ENCODE results near the gene MMP19.

The MMP19 gene

GRCh38 chr12:55850401-55850800, 7.7 kb upstream of the MMP19 start:
- POLR2A ChIA-PET (ENCODE audit: low non-redundant PET) = no interaction called here
- CTCF ChIA-PET = no interaction called here
- no peak for DNase-seq (ENCODE audit: low spot score)
- no peak for TF ChIP-seq CTCF (conservative IDR thresholded peaks at IDR 0.05; ENCODE audit: low read depth)
- H3K27ac ChIP-seq = no peak overlapping the region

- ChIA-PET CTCF (interaction anchor here (0.6 kb wide), 1 partner anchor 699 kb away, joined by 3 read pairs; no protein-coding TSS in a partner anchor), POLR2A (ENCODE audit: low non-redundant PET) (no interaction called here)
- H3K27ac ChIP-seq = no peak overlapping the region
- DNase-seq (ENCODE audit: low spot score) = no peak
- TF ChIP-seq CTCF (conservative IDR thresholded peaks at IDR 0.05; ENCODE audit: low read depth) = no peak
These were observed 7.0 kb upstream of the MMP19 start for GRCh38 chr12:55849616-55850343.

GRCh38 chr12:55847603-55848291, 5.0 kb upstream of the MMP19 start:
- peak; percentile 73 for DNase-seq (ENCODE audit: low spot score)
- CTCF ChIA-PET = interaction anchor here (0.8 kb wide), 1 partner anchor 16 kb away, joined by 3 read pairs; no protein-coding TSS in a partner anchor
- POLR2A ChIA-PET (ENCODE audit: low non-redundant PET) = no interaction called here
- TF ChIP-seq CTCF (conservative IDR thresholded peaks at IDR 0.05; ENCODE audit: low read depth) = no peak
- H3K27ac ChIP-seq = peak overlapping the region; percentile 96

- POLR2A ChIA-PET (ENCODE audit: low non-redundant PET) = no interaction called here
- DNase-seq (ENCODE audit: low spot score) = no peak
- CTCF ChIA-PET = interaction anchor here (0.8 to 1.1 kb wide), 2 partner anchors 16 to 38 kb away, joined by 3 to 4 read pairs; no protein-coding TSS in a partner anchor
- H3K27ac ChIP-seq = peak overlapping the region; percentile 96
- no peak for TF ChIP-seq CTCF (conservative IDR thresholded peaks at IDR 0.05; ENCODE audit: low read depth)
These were observed 4.3 kb upstream of the MMP19 start for GRCh38 chr12:55847033-55847432.

- ChIA-PET CTCF (interaction anchor here (0.7 to 1.1 kb wide), 2 partner anchors 39 to 55 kb away, joined by 3 to 4 read pairs; no protein-coding TSS in a partner anchor), POLR2A (ENCODE audit: low non-redundant PET) (interaction anchor here (0.6 kb wide), 1 partner anchor 99 kb away, joined by 5 read pairs; no protein-coding TSS in a partner anchor)
- DNase-seq (ENCODE audit: low spot score) = no peak
- peak overlapping the region; percentile 96 for H3K27ac ChIP-seq
- TF ChIP-seq CTCF (conservative IDR thresholded peaks at IDR 0.05; ENCODE audit: low read depth) = no peak
These were observed 3.2 kb upstream of the MMP19 start for GRCh38 chr12:55845785-55846496.

GRCh38 chr12:55845361-55845760, 2.6 kb upstream of the MMP19 start:
- ChIA-PET POLR2A (ENCODE audit: low non-redundant PET) (no interaction called here), CTCF (no interaction called here)
- no peak for TF ChIP-seq CTCF (conservative IDR thresholded peaks at IDR 0.05; ENCODE audit: low read depth)
- H3K27ac ChIP-seq = peak overlapping the region; percentile 96; the same call in 1 of the 2 replicates
- DNase-seq (ENCODE audit: low spot score) = no peak

Data from RWPE1 (cell line).